Left renal cortex interstitium (tissue), 4 donors: ENCODE measurements around the gene SH2D7. TPM values are rescaled to one million over a fixed set of nuclear protein-coding genes. Genes with fewer than 3 reads are reported as not detected.
A peak's percentile ranks its signal among the peaks of the same experiment; 100 is the strongest.
"Not testable (repeated sequence)": the region's sequence is repeated elsewhere in the genome, so short reads cannot be mapped to it uniquely, and the experiment has no call there.

Experiments
- DNase-seq, 4 donors: peaks; one replicate each; pipeline ENCODE4 v3.0.0-alpha.2; 2013; ENCODE audit warnings: low read depth in 4 of 4, low spot score in 2 of 4, missing footprints in 1 of 4
- polyA plus RNA-seq, 4 donors: library from polyadenylated mRNA; unstranded; fragments of 120-200 nt; gene quantifications; one replicate each; pipeline ENCODE4 v1.2.1, GENCODE V29; 2013; ENCODE audit not compliant: insufficient read length in 4 of 4

The SH2D7 gene
- polyA plus RNA-seq, 4 donors = 0.48 to 0.95 (median 0.72) TPM

GRCh38 chr15:78130466-78131294 lies 38.3 kb downstream of the SH2D7 start:
- DNase-seq = no peak

GRCh38 chr15:78131295-78132061 lies 39.1 kb downstream of the SH2D7 start, which contains the start of gene CIB2:
Gene CIB2, minus strand, starts transcription at chr15:78131445. Its CDS starts 230 bp downstream, at chr15:78131215.
- peak in 2 of 4 donors; percentile 68 to 73 for DNase-seq

GRCh38 chr15:78133801-78134200 lies 41.4 kb downstream of the SH2D7 start:
- no peak for DNase-seq

GRCh38 chr15:78139578-78139977 lies 47.2 kb downstream of the SH2D7 start:
- no peak for DNase-seq

GRCh38 chr15:78140292-78140691 lies 47.9 kb downstream of the SH2D7 start:
- no peak for DNase-seq

GRCh38 chr15:78142332-78142731 lies 50.0 kb downstream of the SH2D7 start:
- DNase-seq = no peak

DNA sequence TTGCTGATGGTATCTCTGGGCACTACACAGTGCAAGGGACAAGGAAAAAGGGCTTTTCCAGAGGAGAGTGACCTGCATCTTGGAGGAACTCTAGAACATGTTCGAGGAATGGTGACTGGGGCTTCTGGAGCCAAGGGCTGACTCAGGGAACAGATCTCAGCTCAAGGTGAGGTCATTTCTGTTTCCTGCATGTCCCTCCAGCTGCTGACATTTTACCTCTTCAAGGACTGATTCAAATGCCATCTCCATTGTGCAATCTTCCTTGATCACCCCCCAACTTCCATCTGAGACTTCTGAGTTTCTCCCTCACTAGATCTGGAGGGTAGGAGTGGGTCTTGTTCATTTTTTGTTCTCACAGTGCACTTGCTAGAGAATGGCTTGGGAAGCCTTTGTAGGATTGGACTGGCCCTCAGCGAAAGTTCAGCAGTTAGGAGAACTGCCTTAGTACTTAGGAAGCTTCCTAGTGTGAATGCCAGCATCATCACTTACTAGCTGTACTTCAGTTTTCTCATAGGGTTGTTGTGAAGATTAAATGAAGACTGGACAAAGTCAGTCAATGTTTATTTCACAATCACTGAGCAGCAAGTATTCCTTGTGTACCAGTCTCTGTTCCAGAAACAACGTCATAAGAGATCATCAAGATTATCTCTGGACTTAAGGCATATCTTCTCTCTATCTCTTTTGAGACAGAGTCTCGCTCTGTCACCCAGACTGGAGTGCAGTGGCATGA lies 54.2 kb downstream of the SH2D7 start:
- no peak for DNase-seq

DNA sequence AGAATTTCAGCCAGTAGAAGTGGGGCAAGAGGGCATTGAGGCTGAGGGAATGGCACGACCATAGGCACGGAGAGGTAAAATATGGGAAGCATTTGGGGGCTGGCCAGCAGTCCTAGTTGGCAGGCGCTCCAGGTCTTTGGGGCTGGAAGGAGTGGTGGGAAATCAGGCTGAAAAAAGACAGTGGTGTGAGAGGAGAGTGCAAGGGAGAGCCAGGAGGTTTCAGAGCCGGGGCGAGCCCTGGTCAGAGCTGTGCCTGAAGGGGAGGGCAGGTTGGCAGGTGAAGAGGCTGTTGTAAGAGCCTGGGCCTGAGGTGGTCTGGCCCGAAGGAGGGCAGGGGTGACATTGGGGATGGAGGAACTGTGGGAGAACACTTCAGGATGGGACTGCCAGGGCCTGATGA lies 55.2 kb downstream of the SH2D7 start:
- DNase-seq = no peak

DNA sequence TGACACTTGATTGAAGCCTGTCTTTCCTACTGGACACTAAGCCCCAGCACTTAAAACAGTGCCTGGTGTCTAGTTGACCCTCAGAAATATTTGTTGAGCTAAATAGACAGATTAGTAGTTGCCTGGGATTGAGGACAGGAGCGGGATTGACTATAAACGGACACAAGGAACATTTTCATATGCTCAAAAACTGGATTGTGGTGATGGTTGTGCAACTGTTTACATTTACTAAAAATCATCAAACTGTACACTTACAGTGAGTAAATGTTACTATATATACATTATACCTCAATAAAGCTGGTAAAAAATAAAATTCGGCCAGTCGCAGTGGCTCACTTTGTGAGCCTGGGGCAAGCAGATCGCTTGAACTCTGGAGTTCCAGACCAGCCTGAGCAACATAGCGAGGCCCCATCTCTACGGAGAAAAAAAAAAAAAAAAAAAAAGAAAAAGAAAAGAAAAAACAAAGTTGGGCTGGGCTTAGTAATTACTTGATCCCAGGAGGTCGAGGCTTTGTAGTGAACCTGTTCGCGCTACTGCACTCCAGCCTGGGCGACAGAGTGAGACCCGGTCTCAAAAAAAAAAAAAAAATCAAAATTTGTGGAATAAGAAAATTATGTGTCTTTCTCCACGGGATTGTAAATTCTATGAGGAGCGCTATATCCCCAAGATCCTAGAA lies 56.2 kb downstream of the SH2D7 start:
- no peak for DNase-seq

- peak; percentile 91 to 98 (median 96) for DNase-seq
These were observed 56.9 kb downstream of the SH2D7 start, which contains the start of gene IDH3A for GRCh38 chr15:78149068-78149804. Gene IDH3A, plus strand, starts transcription at chr15:78149362. Its CDS starts 42 bp downstream, at chr15:78149404.

DNA sequence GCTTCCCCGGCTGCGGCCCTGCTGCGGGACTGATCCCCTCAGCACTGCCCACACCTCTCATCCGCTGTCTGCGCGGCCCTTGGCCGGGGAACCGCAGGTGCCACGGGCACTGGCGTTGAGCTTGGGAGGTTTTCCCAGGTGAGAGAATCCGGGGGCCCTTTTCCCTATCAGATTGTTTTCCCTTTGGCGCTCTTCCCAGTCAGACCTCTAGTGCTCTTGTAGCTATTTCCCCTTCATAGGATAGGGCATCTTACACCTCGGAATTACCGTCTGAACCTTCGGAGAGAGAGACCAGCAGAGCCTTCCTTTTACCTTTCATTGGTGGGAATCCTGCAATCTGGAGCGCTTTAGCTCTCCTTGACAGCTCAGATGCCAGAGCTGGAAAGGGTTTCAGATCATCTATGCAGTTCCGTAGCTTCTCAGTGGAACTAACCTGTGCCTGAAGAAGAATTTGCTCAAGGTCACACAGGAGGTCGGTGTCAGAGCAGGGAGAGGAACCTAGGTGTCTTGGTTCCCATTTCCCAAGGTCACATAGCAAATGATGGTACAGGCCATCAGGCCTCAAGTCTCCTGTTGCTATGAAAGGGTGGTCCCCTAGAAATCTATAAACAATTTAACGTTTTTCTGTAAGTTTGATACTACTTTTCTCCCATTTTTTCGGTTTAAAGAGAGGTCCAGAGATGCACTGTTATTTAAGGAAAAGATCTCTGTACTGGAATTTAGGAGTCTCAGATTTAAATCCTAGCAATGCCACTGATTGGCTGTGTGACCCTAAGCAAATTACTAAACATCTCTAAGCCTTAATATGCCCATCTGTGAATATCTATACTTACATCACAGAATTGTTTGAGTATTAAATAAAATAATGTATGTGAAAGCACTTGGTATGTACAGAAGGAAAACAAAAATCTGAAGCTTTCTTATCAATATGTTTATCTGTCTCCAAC lies 57.7 kb downstream of the SH2D7 start:
- no peak for DNase-seq

DNA sequence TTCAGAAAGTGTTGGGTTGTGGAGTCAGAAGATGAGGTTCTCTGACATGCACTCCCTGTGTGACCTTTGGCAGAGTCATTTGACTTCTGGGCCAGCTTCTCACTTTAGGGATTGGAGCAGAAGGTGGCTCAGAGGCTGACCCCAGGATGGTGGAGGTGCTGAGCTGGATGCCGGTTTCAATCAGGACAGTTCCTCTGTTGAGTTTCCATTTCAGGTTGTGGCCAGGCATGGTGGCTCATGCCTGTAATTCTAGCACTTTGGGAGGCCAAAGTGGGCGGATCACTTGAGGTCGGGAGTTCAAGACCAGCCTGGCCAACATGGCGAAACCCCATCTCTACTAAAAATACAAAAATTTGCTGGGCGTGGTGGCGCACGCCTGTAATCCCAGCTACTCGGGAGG lies 58.7 kb downstream of the SH2D7 start:
- DNase-seq = not testable (repeated sequence)

Other genes starting within 250 kb of the SH2D7 start
- 10 to 100 TPM; 29.7 to 32.1 (median 31.4) TPM for gene TBC1D2B, start 14.8 kb upstream of the SH2D7 start, polyA plus RNA-seq
- 10 to 100 TPM; 29.6 to 34.2 (median 31.5) TPM for gene CIB2, start 38.9 kb downstream of the SH2D7 start, polyA plus RNA-seq
- gene IDH3A, start 56.8 kb downstream of the SH2D7 start, polyA plus RNA-seq = 10 to 100 TPM; 49.9 to 59.3 (median 55.2) TPM
- 1 to 10 TPM in 3 of 4 donors, under 1 TPM in 1; 0.44 to 1.6 (median 1.3) TPM for gene ACSBG1, start 142.0 kb downstream of the SH2D7 start, polyA plus RNA-seq
- gene DNAJA4, start 172.0 kb downstream of the SH2D7 start, polyA plus RNA-seq = 10 to 100 TPM; 18.6 to 34.8 (median 26.6) TPM
- gene SKIC8, start 207.0 kb downstream of the SH2D7 start, polyA plus RNA-seq = 100 to 1,000 TPM in 3 of 4 donors, 10 to 100 TPM in 1; 95.1 to 123 (median 111) TPM
- 10 to 100 TPM; 49.0 to 73.4 (median 64.6) TPM for gene CRABP1, start 247.8 kb downstream of the SH2D7 start, polyA plus RNA-seq